ENCODE data around the gene NPBWR2.

DNA sequence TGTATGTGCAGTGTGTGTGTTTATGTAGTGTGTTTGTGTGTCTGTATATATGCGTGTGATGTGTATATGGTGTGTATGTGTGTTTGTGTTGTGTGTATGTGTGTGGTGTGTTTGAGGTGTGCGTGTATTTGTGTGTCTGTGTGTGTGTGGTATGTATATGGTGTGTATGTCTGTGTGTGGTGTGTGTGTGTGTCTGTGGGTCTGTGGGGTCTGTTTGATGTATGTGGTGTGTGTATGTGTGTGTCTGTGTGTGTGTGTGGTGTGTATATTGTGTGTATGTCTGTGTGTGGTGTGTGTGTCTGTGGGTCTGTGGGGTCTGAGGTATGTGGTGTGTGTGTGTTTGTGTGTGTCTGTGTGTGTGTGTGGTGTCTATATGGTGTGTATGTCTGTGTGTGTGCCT is 46.0 kb upstream of the NPBWR2 start:
- TF ChIP-seq ZBTB33 (IDR thresholded peaks at IDR 0.05; ENCODE audit: borderline replicate concordance, low read depth) = no peak
- TF ChIP-seq, protein P1, sequence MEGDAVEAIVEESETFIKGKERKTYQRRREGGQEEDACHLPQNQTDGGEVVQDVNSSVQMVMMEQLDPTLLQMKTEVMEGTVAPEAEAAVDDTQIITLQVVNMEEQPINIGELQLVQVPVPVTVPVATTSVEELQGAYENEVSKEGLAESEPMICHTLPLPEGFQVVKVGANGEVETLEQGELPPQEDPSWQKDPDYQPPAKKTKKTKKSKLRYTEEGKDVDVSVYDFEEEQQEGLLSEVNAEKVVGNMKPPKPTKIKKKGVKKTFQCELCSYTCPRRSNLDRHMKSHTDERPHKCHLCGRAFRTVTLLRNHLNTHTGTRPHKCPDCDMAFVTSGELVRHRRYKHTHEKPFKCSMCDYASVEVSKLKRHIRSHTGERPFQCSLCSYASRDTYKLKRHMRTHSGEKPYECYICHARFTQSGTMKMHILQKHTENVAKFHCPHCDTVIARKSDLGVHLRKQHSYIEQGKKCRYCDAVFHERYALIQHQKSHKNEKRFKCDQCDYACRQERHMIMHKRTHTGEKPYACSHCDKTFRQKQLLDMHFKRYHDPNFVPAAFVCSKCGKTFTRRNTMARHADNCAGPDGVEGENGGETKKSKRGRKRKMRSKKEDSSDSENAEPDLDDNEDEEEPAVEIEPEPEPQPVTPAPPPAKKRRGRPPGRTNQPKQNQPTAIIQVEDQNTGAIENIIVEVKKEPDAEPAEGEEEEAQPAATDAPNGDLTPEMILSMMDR (IDR thresholded peaks at IDR 0.05) = no peak
- TF ChIP-seq TAF1 (IDR thresholded peaks at IDR 0.05; ENCODE audit: borderline replicate concordance, low read depth, low read length) = no peak
- TF ChIP-seq EZH2phosphoT487 (IDR thresholded peaks at IDR 0.05; ENCODE audit: borderline replicate concordance, low read depth) = no peak
- no peak for TF ChIP-seq NFIC (IDR thresholded peaks at IDR 0.05; ENCODE audit: borderline replicate concordance)
- TF ChIP-seq SMC3 (IDR thresholded peaks at IDR 0.05; ENCODE audit: low read depth, low read length) = no peak
- no peak for TF ChIP-seq EP300 (IDR thresholded peaks at IDR 0.05; ENCODE audit: borderline replicate concordance in 1 of 2, low read depth in 1 of 2, low read length in 1 of 2)
- TF ChIP-seq, protein P2, sequence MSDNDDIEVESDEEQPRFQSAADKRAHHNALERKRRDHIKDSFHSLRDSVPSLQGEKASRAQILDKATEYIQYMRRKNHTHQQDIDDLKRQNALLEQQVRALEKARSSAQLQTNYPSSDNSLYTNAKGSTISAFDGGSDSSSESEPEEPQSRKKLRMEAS (IDR thresholded peaks at IDR 0.05; ENCODE audit: low read depth) = no peak
- no peak for TF ChIP-seq POLR2AphosphoS5 (IDR thresholded peaks at IDR 0.05; ENCODE audit: low read depth, low read length)
- TF ChIP-seq GABPA (IDR thresholded peaks at IDR 0.05; ENCODE audit: low read depth) = no peak
- no peak for TF ChIP-seq NRF1 (IDR thresholded peaks at IDR 0.05; ENCODE audit: low read depth, low read length)
- TF ChIP-seq RFX5 (IDR thresholded peaks at IDR 0.05; ENCODE audit: low read length) = no peak
- TF ChIP-seq, protein P3, sequence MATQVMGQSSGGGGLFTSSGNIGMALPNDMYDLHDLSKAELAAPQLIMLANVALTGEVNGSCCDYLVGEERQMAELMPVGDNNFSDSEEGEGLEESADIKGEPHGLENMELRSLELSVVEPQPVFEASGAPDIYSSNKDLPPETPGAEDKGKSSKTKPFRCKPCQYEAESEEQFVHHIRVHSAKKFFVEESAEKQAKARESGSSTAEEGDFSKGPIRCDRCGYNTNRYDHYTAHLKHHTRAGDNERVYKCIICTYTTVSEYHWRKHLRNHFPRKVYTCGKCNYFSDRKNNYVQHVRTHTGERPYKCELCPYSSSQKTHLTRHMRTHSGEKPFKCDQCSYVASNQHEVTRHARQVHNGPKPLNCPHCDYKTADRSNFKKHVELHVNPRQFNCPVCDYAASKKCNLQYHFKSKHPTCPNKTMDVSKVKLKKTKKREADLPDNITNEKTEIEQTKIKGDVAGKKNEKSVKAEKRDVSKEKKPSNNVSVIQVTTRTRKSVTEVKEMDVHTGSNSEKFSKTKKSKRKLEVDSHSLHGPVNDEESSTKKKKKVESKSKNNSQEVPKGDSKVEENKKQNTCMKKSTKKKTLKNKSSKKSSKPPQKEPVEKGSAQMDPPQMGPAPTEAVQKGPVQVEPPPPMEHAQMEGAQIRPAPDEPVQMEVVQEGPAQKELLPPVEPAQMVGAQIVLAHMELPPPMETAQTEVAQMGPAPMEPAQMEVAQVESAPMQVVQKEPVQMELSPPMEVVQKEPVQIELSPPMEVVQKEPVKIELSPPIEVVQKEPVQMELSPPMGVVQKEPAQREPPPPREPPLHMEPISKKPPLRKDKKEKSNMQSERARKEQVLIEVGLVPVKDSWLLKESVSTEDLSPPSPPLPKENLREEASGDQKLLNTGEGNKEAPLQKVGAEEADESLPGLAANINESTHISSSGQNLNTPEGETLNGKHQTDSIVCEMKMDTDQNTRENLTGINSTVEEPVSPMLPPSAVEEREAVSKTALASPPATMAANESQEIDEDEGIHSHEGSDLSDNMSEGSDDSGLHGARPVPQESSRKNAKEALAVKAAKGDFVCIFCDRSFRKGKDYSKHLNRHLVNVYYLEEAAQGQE (IDR thresholded peaks at IDR 0.05; ENCODE audit: low read depth, low read length) = no peak
- no peak for TF ChIP-seq FOSL2 (IDR thresholded peaks at IDR 0.05; ENCODE audit: borderline replicate concordance, low read depth)

Measured in SK-N-SH (cell line).